HEK293 (cell line): ENCODE measurements around the gene PIP4K2C.

ENCODE experiments used
- CTCF ChIP-seq: fragments of 450-650 bp; formaldehyde crosslinking; IDR thresholded peaks from 2 replicates; pipeline ENCODE4 v1.5.1; 2016; ENCODE audit warnings: missing biosample characterization, missing genetic modification characterization
- KLF7 ChIP-seq: fragments of 450-650 bp; formaldehyde crosslinking; IDR thresholded peaks from 2 replicates; pipeline ENCODE4 v1.5.1; 2016; ENCODE audit warnings: missing biosample characterization, missing genetic modification characterization, borderline replicate concordance
- ZBTB1 ChIP-seq: fragments of 450-650 bp; formaldehyde crosslinking; IDR thresholded peaks from 2 replicates; pipeline ENCODE4 v1.5.1; 2016; ENCODE audit warnings: missing biosample characterization, missing genetic modification characterization
- ZNF473 ChIP-seq: fragments of 450-650 bp; formaldehyde crosslinking; IDR thresholded peaks from 2 replicates; pipeline ENCODE4 v1.5.1; 2017; ENCODE audit warnings: missing biosample characterization, missing genetic modification characterization
- ZNF549 ChIP-seq: fragments of 450-650 bp; IDR thresholded peaks from 2 replicates; pipeline ENCODE4 v1.5.1; 2018; ENCODE audit warnings: missing biosample characterization, missing genetic modification characterization, mild to moderate bottlenecking, inconsistent platforms, moderate library complexity
- TF ChIP-seq, protein P1 (sequence below): fragments of 450-650 bp; formaldehyde crosslinking; IDR thresholded peaks from 2 replicates; pipeline ENCODE4 v1.5.1; 2016; ENCODE audit warnings: missing biosample characterization, missing genetic modification characterization, low read depth

DNA sequence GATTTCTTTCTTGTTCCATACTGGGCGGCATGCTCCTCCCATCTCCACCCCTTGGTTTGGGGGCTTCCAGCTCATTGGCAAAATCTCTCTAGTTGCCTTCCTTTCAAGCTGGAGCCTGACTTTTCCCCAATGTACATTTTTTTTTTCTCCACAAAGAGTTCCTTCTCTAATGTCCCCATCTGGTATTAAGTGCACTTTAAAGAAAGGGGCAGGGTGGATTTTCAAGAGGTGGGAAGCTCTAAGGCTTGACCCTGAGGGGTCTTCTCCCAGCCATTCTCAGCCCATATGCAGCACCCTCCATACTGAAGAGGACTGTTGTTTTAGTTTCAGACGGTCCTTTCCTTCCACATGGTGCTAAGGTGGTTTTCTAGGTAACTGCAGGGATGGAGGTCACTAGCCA lies 5.8 kb upstream of the PIP4K2C start:
- TF ChIP-seq CTCF = no peak
- no peak for TF ChIP-seq ZNF549 (tag by site-specific recombination)
- no peak for TF ChIP-seq ZBTB1 (tag by site-specific recombination)
- TF ChIP-seq, protein P1, sequence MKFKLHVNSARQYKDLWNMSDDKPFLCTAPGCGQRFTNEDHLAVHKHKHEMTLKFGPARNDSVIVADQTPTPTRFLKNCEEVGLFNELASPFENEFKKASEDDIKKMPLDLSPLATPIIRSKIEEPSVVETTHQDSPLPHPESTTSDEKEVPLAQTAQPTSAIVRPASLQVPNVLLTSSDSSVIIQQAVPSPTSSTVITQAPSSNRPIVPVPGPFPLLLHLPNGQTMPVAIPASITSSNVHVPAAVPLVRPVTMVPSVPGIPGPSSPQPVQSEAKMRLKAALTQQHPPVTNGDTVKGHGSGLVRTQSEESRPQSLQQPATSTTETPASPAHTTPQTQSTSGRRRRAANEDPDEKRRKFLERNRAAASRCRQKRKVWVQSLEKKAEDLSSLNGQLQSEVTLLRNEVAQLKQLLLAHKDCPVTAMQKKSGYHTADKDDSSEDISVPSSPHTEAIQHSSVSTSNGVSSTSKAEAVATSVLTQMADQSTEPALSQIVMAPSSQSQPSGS (tag by site-specific recombination) = no peak
- no peak for TF ChIP-seq ZNF473 (tag by site-specific recombination)
- TF ChIP-seq KLF7 (tag by site-specific recombination) = no peak
